Left forelimb (tissue), 1 donor: ENCODE measurements around the gene NIN.

ENCODE experiments used
- DNase-seq: peaks from one replicate; pipeline ENCODE4 v3.0.0-alpha.2; 2018; ENCODE audit warnings: low spot score

The NIN gene

GRCh38 chr14:50790589-50790988 is 40.4 kb downstream of the NIN start:
- DNase-seq: no peak

DNA sequence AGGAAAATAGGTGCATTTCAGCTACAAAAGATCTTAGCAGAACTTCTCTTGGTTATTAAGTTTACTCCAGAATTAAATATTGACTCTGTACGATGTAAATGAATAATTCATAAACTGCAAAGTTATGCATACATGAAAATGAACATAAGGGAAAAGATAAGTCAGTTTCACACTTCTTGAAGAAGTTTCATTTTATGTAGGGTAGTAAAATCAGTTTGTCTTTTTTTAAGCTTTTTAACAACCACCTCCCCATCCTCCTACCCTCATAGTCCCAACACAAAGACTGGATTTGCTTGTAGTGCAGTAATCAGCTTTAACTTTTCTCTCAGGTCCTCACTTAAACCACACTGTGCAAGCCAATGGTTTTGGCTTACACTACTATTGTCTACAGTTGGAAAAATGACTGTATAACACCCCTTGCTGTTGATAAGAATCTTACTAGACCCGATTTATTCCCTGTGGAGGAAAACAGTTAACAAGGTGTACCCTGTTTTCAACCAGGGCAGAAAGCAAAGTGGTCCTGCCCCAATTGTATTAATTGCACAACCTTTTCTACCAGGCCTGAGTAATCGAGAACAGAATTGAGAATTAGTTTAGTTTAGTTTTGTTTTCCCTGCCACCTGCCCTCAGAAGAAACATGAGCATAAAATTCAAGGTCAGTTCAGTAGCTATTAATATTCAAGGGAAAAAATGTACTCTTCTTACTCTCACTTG is 44.1 kb downstream of the NIN start:
- no peak for DNase-seq

- no peak for DNase-seq
Measured at GRCh38 chr14:50785457-50786063, 45.4 kb downstream of the NIN start.

GRCh38 chr14:50784683-50785456 is 46.1 kb downstream of the NIN start:
- DNase-seq: no peak

- no peak for DNase-seq
Measured at GRCh38 chr14:50783563-50783962, 47.4 kb downstream of the NIN start.

DNA sequence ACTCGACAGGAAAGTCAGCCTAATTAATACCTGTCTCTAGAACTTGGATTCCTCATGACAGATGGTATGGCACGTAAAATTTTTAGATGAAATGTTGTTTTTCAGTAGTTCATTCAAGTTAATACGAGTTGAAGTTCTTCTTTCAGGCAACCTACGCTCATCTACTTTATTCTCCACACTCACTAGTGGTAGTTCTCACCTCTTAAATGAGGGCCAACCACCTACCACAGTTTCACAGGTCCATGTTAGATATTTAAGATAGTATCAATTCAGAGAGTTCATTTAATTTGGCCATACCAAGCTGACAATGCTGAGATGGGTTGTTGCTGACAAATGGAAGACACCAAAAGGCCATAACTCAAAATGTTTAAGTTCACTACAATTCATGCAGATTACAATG is 50.6 kb downstream of the NIN start:
- DNase-seq: no peak

DNA sequence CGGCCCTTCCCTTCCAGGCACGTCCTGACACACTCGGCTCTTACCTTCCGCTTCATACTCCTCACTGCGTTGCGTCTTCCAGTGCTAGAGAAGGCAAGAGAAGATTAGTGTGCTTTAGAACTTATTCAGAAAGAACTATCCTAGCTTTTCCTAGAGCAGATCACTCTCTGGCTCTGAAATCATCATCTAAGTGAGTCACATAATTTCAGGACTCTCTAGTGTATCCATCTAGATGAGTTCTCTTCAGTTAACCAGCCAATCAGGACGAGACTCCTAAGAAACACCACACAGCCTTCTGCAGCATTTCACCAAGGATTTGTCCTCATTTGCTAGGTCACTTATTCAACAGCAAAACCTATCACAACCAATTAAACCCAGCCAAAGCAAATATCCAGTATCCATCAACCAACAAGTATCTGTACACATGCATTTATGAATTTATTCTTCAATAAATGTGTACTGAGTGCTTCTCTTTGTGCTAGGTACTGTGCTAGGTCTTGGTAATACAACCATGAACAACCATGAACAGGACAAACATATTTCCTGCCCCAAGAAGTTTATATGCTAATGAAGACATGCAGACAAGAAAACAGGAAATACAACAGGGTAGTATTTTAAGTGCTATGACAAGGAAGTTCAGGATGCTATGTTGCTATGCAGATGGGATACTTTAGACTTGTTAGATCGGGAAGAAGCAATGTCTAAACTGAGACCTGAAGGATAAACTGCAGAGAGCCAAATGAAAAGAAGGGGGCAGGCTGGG is 52.1 kb downstream of the NIN start:
- DNase-seq: no peak

DNA sequence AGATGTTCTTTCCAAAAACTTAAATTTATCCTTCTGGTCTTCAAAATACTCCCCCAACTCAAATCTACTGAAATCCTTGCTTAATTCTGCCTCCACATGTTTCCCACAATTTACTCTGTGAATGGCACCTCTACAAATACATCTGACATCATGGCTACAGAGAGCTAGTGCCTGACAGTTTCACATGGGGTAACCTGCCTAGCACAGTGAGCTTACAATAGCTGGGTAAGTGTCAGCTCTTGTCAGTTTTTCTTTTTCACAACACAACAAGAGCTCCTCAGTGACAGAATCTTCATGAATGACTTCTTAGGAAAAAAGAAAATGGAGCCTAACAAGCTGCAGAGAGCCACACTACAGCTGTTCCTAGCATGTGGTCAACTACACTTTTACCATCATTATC is 54.4 kb downstream of the NIN start:
- no peak for DNase-seq

- DNase-seq: no peak
Measured at GRCh38 chr14:50775357-50775756, 55.6 kb downstream of the NIN start.

GRCh38 chr14:50774542-50775267 is 56.3 kb downstream of the NIN start:
- DNase-seq: no peak

- DNase-seq: no peak
Measured at GRCh38 chr14:50773632-50774541, 57.1 kb downstream of the NIN start.

DNA sequence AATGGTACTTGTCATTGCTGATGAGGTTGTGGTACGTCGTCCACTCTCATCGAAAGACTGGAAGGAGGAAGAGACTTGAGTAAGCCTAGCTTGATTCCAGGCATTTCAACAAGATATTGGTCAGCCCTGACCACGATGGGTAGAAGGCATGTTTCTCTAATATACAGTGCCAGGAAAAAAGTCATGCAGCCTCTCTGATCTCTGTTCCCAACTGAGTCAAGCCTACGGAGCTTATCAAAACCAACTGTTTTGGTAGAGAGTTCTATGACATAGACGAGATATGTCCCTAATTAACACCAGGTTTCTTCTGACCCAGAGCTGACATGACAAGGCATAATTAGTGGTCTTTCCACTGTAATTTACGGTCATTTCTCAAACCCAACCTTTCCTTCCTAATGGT is 58.5 kb downstream of the NIN start:
- no peak for DNase-seq

GRCh38 chr14:50770586-50770985 is 60.4 kb downstream of the NIN start:
- no peak for DNase-seq

- DNase-seq: no peak
Measured at GRCh38 chr14:50769863-50770500, 61.0 kb downstream of the NIN start.

- DNase-seq: no peak
Measured at GRCh38 chr14:50768680-50769079, 62.3 kb downstream of the NIN start.

GRCh38 chr14:50766338-50766886 is 64.5 kb downstream of the NIN start:
- no peak for DNase-seq

GRCh38 chr14:50763382-50764007 is 67.5 kb downstream of the NIN start:
- DNase-seq: no peak

DNA sequence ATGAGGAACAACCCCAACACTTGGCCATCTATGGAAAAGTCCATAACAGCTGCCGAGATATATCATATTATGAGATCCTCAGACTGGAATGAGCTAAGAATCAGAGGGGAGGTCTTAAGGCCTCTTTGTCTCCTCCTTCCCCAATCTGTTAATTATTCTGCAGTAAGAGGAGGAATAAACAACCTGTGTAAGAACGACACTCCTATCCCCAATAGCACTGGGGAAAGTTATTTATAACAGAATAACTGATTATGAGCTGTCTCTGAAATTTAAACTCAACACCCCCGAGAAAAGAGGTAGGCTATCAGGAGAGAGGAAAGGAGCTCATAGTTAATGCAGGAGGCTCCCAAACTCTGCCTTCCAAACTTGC is 68.0 kb downstream of the NIN start:
- DNase-seq: no peak
